Small intestine (tissue), 7 donors: ENCODE results near the gene ZNF365. TPM values are rescaled to one million over a fixed set of nuclear protein-coding genes. Genes with fewer than 3 reads are reported as not detected.

Source experiments
- DNase-seq, 2 donors: peaks; one replicate each; pipeline versions ENCODE4 v3.0.0 to v3.0.0-alpha.2; 2013
- FAIRE-seq: peaks from 2 replicates; lab custom pipeline; 2012; peaks lifted over from hg19 to GRCh38; lab: Jason Lieb, UNC
- H3K27ac ChIP-seq, 3 donors: one replicate each; pipeline ENCODE4 v1.5.1; 2013; ENCODE audit warnings: low read length in 2 of 3, mild to moderate bottlenecking in 2 of 3, control low read depth in 1 of 3, inconsistent platforms in 1 of 3, low read depth in 1 of 3, moderate library complexity in 1 of 3
- H3K27me3 ChIP-seq, 3 donors: one replicate each; pipeline ENCODE4 v1.6.1; 2013; ENCODE audit warnings: low read length in 3 of 3, inconsistent platforms in 1 of 3; ENCODE audit not compliant: control insufficient read depth in 3 of 3, insufficient read depth in 3 of 3
- H3K36me3 ChIP-seq, 3 donors: one replicate each; pipeline ENCODE4 v1.6.1; 2013; ENCODE audit warnings: low read length in 3 of 3, inconsistent platforms in 1 of 3, low read depth in 1 of 3, mild to moderate bottlenecking in 1 of 3, moderate library complexity in 1 of 3; ENCODE audit not compliant: control insufficient read depth in 3 of 3, insufficient read depth in 2 of 3
- H3K4me1 ChIP-seq, 3 donors: one replicate each; pipeline ENCODE4 v1.6.1; 2013; ENCODE audit warnings: low read length in 2 of 3, inconsistent platforms in 1 of 3, low read depth in 1 of 3, mild to moderate bottlenecking in 1 of 3, moderate library complexity in 1 of 3; ENCODE audit not compliant: control insufficient read depth in 3 of 3, insufficient read depth in 2 of 3
- H3K4me3 ChIP-seq, 3 donors: one replicate each; pipeline ENCODE4 v1.5.1; 2013; ENCODE audit warnings: low read length in 3 of 3, control low read depth in 1 of 3, inconsistent platforms in 1 of 3, low read depth in 1 of 3, mild to moderate bottlenecking in 1 of 3, moderate library complexity in 1 of 3
- H3K9me3 ChIP-seq, 2 donors: one replicate each; pipeline ENCODE4 v1.6.1; 2013; ENCODE audit warnings: low read depth in 1 of 2, low read length in 1 of 2; ENCODE audit not compliant: control insufficient read depth in 2 of 2, insufficient read depth in 1 of 2
- WGBS, 3 donors: extraction: QIAGEN DNeasy Blood & Tissue Kit; methylation state at CpG; one replicate each; pipeline ENCODE4 v1.1.7; 2013; 5-methylcytosine and 5-hydroxymethylcytosine counted together
- polyA plus RNA-seq, 4 donors: library from polyadenylated mRNA; stranded (reverse) in 3 of 4; unstranded in 1 of 4; fragments of 200-250 nt in 3 of 4; fragments of 120-200 nt in 1 of 4; gene quantifications; one replicate each; pipeline versions ENCODE4 v1.2.1 to v1.2.3, GENCODE V29; 2013
- donor health status: healthy with polysubstance abuse.
- donor health status: control.
- donor health status: control.
- donor health status: Bipolar disorder and iron deficiency.
- donor health status: healthy.

Gene ZNF365
- polyA plus RNA-seq, 4 donors: 0.21 TPM; not detected in 2

- FAIRE-seq (no peak), DNase-seq (no peak)
- Histone ChIP-seq H3K9me3 (no peaks in the 10 kb centered on the region), H3K27me3 (no peaks in the 10 kb centered on the region), H3K36me3 (no peaks in the 10 kb centered on the region), H3K4me1 (no peaks in the 10 kb centered on the region), H3K27ac (no peak overlapping the region), H3K4me3 (no peak overlapping the region)
- 77 to 86% (median 83%) methylated on average over 8 of the region's 8 CpGs for WGBS, 3 donors
Measured at GRCh38 chr10:62442894-62443669, 68.9 kb downstream of the ZNF365 start.

- no peak overlapping the region for H3K27ac ChIP-seq
- FAIRE-seq (no peak), DNase-seq (no peak)
- H3K4me3 ChIP-seq: no peak overlapping the region
- H3K27me3 ChIP-seq: no peaks in the 10 kb centered on the region
- no peaks in the 10 kb centered on the region for H3K36me3 ChIP-seq
- no peaks in the 10 kb centered on the region for H3K4me1 ChIP-seq
- H3K9me3 ChIP-seq: no peaks in the 10 kb centered on the region
Measured at GRCh38 chr10:62443866-62444265, 69.7 kb downstream of the ZNF365 start.

GRCh38 chr10:62446627-62447026 is 72.5 kb downstream of the ZNF365 start:
- DNase-seq (no peak), FAIRE-seq (no peak)
- Histone ChIP-seq H3K27ac (no peak overlapping the region), H3K4me3 (no peak overlapping the region), H3K4me1 (no peaks in the 10 kb centered on the region), H3K27me3 (no peaks in the 10 kb centered on the region), H3K9me3 (no peaks in the 10 kb centered on the region), H3K36me3 (no peaks in the 10 kb centered on the region)
- WGBS, 3 donors: 66 to 76% (median 67%) methylated on average over 5 of the region's 5 CpGs

- FAIRE-seq (no peak), DNase-seq (no peak)
- Histone ChIP-seq H3K9me3 (no peaks in the 10 kb centered on the region), H3K4me3 (no peak overlapping the region), H3K36me3 (no peaks in the 10 kb centered on the region), H3K27ac (no peak overlapping the region), H3K4me1 (no peaks in the 10 kb centered on the region), H3K27me3 (no peaks in the 10 kb centered on the region)
- WGBS, 3 donors: 59 to 69% (median 61%) methylated on average over 6 of the region's 6 CpGs
Measured at GRCh38 chr10:62450912-62451610, 76.9 kb downstream of the ZNF365 start.

- Histone ChIP-seq H3K36me3 (no peaks in the 10 kb centered on the region), H3K9me3 (no peaks in the 10 kb centered on the region), H3K4me3 (no peak overlapping the region), H3K27ac (no peak overlapping the region), H3K4me1 (no peaks in the 10 kb centered on the region), H3K27me3 (no peaks in the 10 kb centered on the region)
- no peak for FAIRE-seq
- 55 to 84% (median 62%) methylated on average over 2 of the region's 2 CpGs for WGBS, 3 donors
- DNase-seq: no peak
Measured at GRCh38 chr10:62451611-62451975, 77.4 kb downstream of the ZNF365 start.

Other genes starting within 250 kb of the ZNF365 start
- 1 to 10 TPM in 2 of 4 donors, under 1 TPM in 2; 0.81 to 6.2 (median 1.7) TPM for gene RTKN2, start 105.5 kb upstream of the ZNF365 start, polyA plus RNA-seq